HepG2 (cell line): Measurements from ENCODE around the gene TMEM107. TPM values are rescaled to one million over a fixed set of nuclear protein-coding genes. Genes with fewer than 3 reads are reported as not detected.
A peak's percentile ranks its signal among the peaks of the same experiment; 100 is the strongest.

Source experiments
- AKNA ChIP-seq: sonication (generic); formaldehyde crosslinking; IDR thresholded peaks from 2 replicates; pipeline ENCODE4 v1.4.0; 2020; ENCODE audit warnings: missing genetic modification reagents, borderline replicate concordance
- PCBP2 ChIP-seq: fragments of 200-400 bp; formaldehyde crosslinking; optimal IDR thresholded peaks from 2 replicates; pipeline ENCODE3; 2018; ENCODE audit warnings: low read length, low read depth; ENCODE audit not compliant: poor library complexity, severe bottlenecking
- RORA ChIP-seq: sonication (generic); formaldehyde crosslinking; IDR thresholded peaks from 2 replicates; pipeline ENCODE4 v1.5.0; 2020; ENCODE audit warnings: mild to moderate bottlenecking, missing genetic modification reagents, moderate library complexity
- SALL2 ChIP-seq: sonication (generic); formaldehyde crosslinking; IDR thresholded peaks from 2 replicates; pipeline ENCODE4 v1.8.1; 2023; ENCODE audit warnings: mild to moderate bottlenecking, missing genetic modification reagents, inconsistent platforms
- SNAPC4 ChIP-seq: sonication (generic); formaldehyde crosslinking; IDR thresholded peaks from 2 replicates; pipeline ENCODE4 v1.4.0; 2020; ENCODE audit warnings: mild to moderate bottlenecking, missing genetic modification reagents
- TBX2 ChIP-seq: sonication (generic); formaldehyde crosslinking; IDR thresholded peaks from 2 replicates; pipeline ENCODE4 v1.5.0; 2020; ENCODE audit warnings: missing genetic modification reagents, mild to moderate bottlenecking, borderline replicate concordance
- ZNF224 ChIP-seq: sonication (generic); formaldehyde crosslinking; IDR thresholded peaks from 2 replicates; pipeline ENCODE4 v1.5.0; 2020; ENCODE audit warnings: mild to moderate bottlenecking, missing genetic modification reagents
- ZNF30 ChIP-seq: sonication (generic); formaldehyde crosslinking; IDR thresholded peaks from 2 replicates; pipeline ENCODE4 v1.5.0; 2020; ENCODE audit warnings: mild to moderate bottlenecking, missing genetic modification reagents
- ZNF574 ChIP-seq: sonication (generic); formaldehyde crosslinking; IDR thresholded peaks from 2 replicates; pipeline ENCODE4 v1.4.0; 2020; ENCODE audit warnings: missing genetic modification reagents
- ZNF607 ChIP-seq: sonication (generic); formaldehyde crosslinking; IDR thresholded peaks from 2 replicates; pipeline ENCODE4 v1.5.1; 2020; ENCODE audit warnings: missing genetic modification reagents, mild to moderate bottlenecking, borderline replicate concordance
- ZNF772 ChIP-seq: sonication (generic); formaldehyde crosslinking; IDR thresholded peaks from 2 replicates; pipeline ENCODE4 v1.5.0; 2020; ENCODE audit warnings: mild to moderate bottlenecking, missing genetic modification reagents
- polyA plus RNA-seq, 8 experiments: library from polyadenylated mRNA; depleted of rRNA in 3 of 8; stranded (reverse) in 7 of 8; unstranded in 1 of 8; fragments of >200 nt; fragmentation: Illumina TruSeq in 4 of 8; extraction: Trizol in 4 of 8; gene quantifications; 2 replicates each; pipeline versions ENCODE4 v1.2.1 to v1.2.3, GENCODE V29; 2011 to 2016; ENCODE audit warnings: low read depth in 4 of 8, missing spikeins in 1 of 8, mixed read lengths in 1 of 8; ENCODE audit not compliant: insufficient read depth in 1 of 8
- total RNA-seq, 5 experiments: library from RNA; depleted of rRNA; stranded (reverse); fragments of >200 nt; fragmentation: Illumina TruSeq; extraction: Trizol; gene quantifications; 2 replicates each; pipeline ENCODE4 v1.2.3, GENCODE V29; 2016; ENCODE audit warnings: low read depth in 1 of 5

The TMEM107 gene
- total and polyA plus RNA-seq, 2 of the 13 experiments (the other 11 are each of a cell fraction or from before 2014, with no cell fraction given): 7.2 to 15.3 TPM

GRCh38 chr17:8209907-8210760, 34.0 kb upstream of the TMEM107 start, which contains the start of gene AURKB (continued):
- no peak for TF ChIP-seq AKNA (CRISPR knock-in tag)
- peak; percentile 79; the same call in 1 of the 2 replicates for TF ChIP-seq SALL2 (CRISPR knock-in tag)
- 0 out of 2 replicates have a peak, but pooled peaks have one; percentile 48 for TF ChIP-seq ZNF30 (CRISPR knock-in tag)
- 0 out of 2 replicates have a peak, but pooled peaks have one; percentile 35 for TF ChIP-seq TBX2 (CRISPR knock-in tag)
- no peak for TF ChIP-seq PCBP2
- TF ChIP-seq ZNF574 (CRISPR knock-in tag): peak; percentile 48; the same call in 1 of the 2 replicates
- peak; percentile 54; the same call in 1 of the 2 replicates for TF ChIP-seq ZNF772 (CRISPR knock-in tag)
- no peak for TF ChIP-seq ZNF224 (CRISPR knock-in tag)
- TF ChIP-seq SNAPC4 (CRISPR knock-in tag): 0 out of 2 replicates have a peak, but pooled peaks have one; percentile 62
- no peak for TF ChIP-seq RORA (CRISPR knock-in tag)
- peak; percentile 82 for TF ChIP-seq ZNF607 (CRISPR knock-in tag)
